Measurements from ENCODE around the gene MRPL27.

Gene MRPL27

GRCh38 chr17:50364715-50365114, 8.3 kb downstream of the MRPL27 start:
- Histone ChIP-seq H3F3A (ENCODE audit: insufficient read depth, low read length) (no peaks in the 10 kb centered on the region), H3K9ac (ENCODE audit: low read length) (no peak overlapping the region), H3K4me2 (ENCODE audit: low read length) (no peak overlapping the region), H3K79me2 (ENCODE audit: insufficient read depth, low read length) (no peaks in the 10 kb centered on the region), H3K9me3 (ENCODE audit: low read length) (no peaks in the 10 kb centered on the region), H3K4me1 (ENCODE audit: insufficient read depth, low read length, severe bottlenecking) (peaks cover 6% of the 10 kb centered on the region), H3K27me3 (ENCODE audit: insufficient read depth, low read length) (no peaks in the 10 kb centered on the region), H2AFZ (ENCODE audit: low read length) (no peak overlapping the region), H3K9me2 (ENCODE audit: low read depth, low read length) (no peaks in the 10 kb centered on the region), H3K27ac (ENCODE audit: low read depth, low read length, poor library complexity, severe bottlenecking) (no peak overlapping the region), H4K20me1 (ENCODE audit: insufficient read depth, low read length) (no peaks in the 10 kb centered on the region), H3K4me3 (ENCODE audit: low read depth, low read length, poor library complexity, severe bottlenecking) (no peak overlapping the region), H3K36me3 (ENCODE audit: insufficient read depth, low read length) (peaks cover 47% of the 10 kb centered on the region)
- no peak for TF ChIP-seq EZH2 (IDR thresholded peaks at IDR 0.05; ENCODE audit: borderline replicate concordance, low read length)
- TF ChIP-seq, protein P1, sequence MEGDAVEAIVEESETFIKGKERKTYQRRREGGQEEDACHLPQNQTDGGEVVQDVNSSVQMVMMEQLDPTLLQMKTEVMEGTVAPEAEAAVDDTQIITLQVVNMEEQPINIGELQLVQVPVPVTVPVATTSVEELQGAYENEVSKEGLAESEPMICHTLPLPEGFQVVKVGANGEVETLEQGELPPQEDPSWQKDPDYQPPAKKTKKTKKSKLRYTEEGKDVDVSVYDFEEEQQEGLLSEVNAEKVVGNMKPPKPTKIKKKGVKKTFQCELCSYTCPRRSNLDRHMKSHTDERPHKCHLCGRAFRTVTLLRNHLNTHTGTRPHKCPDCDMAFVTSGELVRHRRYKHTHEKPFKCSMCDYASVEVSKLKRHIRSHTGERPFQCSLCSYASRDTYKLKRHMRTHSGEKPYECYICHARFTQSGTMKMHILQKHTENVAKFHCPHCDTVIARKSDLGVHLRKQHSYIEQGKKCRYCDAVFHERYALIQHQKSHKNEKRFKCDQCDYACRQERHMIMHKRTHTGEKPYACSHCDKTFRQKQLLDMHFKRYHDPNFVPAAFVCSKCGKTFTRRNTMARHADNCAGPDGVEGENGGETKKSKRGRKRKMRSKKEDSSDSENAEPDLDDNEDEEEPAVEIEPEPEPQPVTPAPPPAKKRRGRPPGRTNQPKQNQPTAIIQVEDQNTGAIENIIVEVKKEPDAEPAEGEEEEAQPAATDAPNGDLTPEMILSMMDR (IDR thresholded peaks at IDR 0.05; ENCODE audit: low read length): no peak

- Histone ChIP-seq H3K36me3 (ENCODE audit: insufficient read depth, low read length) (peaks cover 47% of the 10 kb centered on the region), H3K79me2 (ENCODE audit: insufficient read depth, low read length) (no peaks in the 10 kb centered on the region), H3K27me3 (ENCODE audit: insufficient read depth, low read length) (no peaks in the 10 kb centered on the region), H3K4me2 (ENCODE audit: low read length) (no peak overlapping the region), H3K9ac (ENCODE audit: low read length) (no peak overlapping the region), H3F3A (ENCODE audit: insufficient read depth, low read length) (no peaks in the 10 kb centered on the region), H4K20me1 (ENCODE audit: insufficient read depth, low read length) (no peaks in the 10 kb centered on the region), H3K4me1 (ENCODE audit: insufficient read depth, low read length, severe bottlenecking) (peaks cover 6% of the 10 kb centered on the region), H3K9me3 (ENCODE audit: low read length) (no peaks in the 10 kb centered on the region), H3K27ac (ENCODE audit: low read depth, low read length, poor library complexity, severe bottlenecking) (no peak overlapping the region), H3K4me3 (ENCODE audit: low read depth, low read length, poor library complexity, severe bottlenecking) (no peak overlapping the region), H3K9me2 (ENCODE audit: low read depth, low read length) (no peaks in the 10 kb centered on the region), H2AFZ (ENCODE audit: low read length) (no peak overlapping the region)
- TF ChIP-seq, protein P1 (IDR thresholded peaks at IDR 0.05; ENCODE audit: low read length): no peak
- TF ChIP-seq EZH2 (IDR thresholded peaks at IDR 0.05; ENCODE audit: borderline replicate concordance, low read length): no peak
Observed at GRCh38 chr17:50364061-50364458, 8.9 kb downstream of the MRPL27 start.

DNA sequence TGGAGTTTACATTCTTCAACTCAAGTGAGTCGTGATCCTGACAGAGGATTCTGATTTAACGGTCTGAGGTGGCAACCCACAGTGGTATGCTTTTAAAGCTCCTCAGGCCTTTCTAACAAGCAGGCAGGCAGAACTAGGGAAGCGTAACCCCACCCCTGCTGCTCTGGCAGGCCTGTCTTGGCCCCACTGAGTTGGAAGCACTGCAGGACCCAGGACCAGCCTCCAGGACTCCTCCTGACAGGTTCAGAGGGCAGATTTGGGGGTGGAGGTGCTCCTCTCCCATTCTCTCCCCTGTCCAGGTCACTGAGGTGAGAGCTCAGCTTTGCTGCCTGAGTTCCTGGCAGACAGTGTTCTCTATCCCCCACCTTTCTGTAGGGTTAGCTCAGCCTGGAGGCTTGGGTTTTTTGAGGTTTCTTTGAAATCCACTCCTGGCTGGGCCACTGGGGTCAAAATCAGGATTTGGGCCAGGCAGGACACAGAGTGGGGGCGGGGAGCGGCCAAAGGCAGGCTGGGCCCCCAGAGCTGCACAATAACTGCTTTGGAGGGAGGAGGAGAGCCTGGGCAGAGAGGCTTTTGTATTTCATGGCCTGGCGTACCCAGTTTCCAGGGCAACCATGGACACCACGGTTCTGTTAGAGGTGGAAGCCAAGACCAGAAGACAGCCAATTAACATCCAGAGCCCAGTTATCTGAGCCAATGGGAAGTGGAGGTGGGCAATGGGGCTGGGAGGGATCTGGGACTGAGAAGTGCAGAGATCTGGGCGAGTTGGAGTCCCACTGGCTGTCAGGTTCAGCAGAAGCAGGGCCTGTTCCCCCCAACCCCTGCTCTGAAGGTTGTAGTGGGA, 9.5 kb downstream of the MRPL27 start:
- H3K9me2 ChIP-seq (ENCODE audit: low read depth, low read length): no peaks in the 10 kb centered on the region
- peaks cover 47% of the 10 kb centered on the region for H3K36me3 ChIP-seq (ENCODE audit: insufficient read depth, low read length)
- no peak overlapping the region for H3K27ac ChIP-seq (ENCODE audit: low read depth, low read length, poor library complexity, severe bottlenecking)
- no peaks in the 10 kb centered on the region for H3K9me3 ChIP-seq (ENCODE audit: low read length)
- TF ChIP-seq, protein P1 (IDR thresholded peaks at IDR 0.05; ENCODE audit: low read length): no peak
- TF ChIP-seq EZH2 (IDR thresholded peaks at IDR 0.05; ENCODE audit: borderline replicate concordance, low read length): no peak
- no peaks in the 10 kb centered on the region for H3K27me3 ChIP-seq (ENCODE audit: insufficient read depth, low read length)
- H2AFZ ChIP-seq (ENCODE audit: low read length): no peak overlapping the region
- H3F3A ChIP-seq (ENCODE audit: insufficient read depth, low read length): no peaks in the 10 kb centered on the region
- H3K79me2 ChIP-seq (ENCODE audit: insufficient read depth, low read length): no peaks in the 10 kb centered on the region
- H3K4me3 ChIP-seq (ENCODE audit: low read depth, low read length, poor library complexity, severe bottlenecking): no peak overlapping the region
- H3K4me2 ChIP-seq (ENCODE audit: low read length): no peak overlapping the region
- H3K4me1 ChIP-seq (ENCODE audit: insufficient read depth, low read length, severe bottlenecking): peaks cover 6% of the 10 kb centered on the region
- H4K20me1 ChIP-seq (ENCODE audit: insufficient read depth, low read length): no peaks in the 10 kb centered on the region
- H3K9ac ChIP-seq (ENCODE audit: low read length): no peak overlapping the region

All from OCI-LY1 (cell line).